Parathyroid adenoma (tissue), 2 donors: ENCODE measurements around the gene STOML3.
"Not testable (repeated sequence)": the region's sequence is repeated elsewhere in the genome, so short reads cannot be mapped to it uniquely, and the experiment has no call there.

Experiments
- H2AFZ ChIP-seq: fragments of 300-600 bp; sonication (generic); one replicate; pipeline ENCODE4 v1.7.0; 2017; ENCODE audit warnings: antibody characterized with exemption, mild to moderate bottlenecking
- H3K27ac ChIP-seq: fragments of 300-600 bp; sonication (generic); one replicate; pipeline ENCODE4 v1.7.0; 2017
- H3K27me3 ChIP-seq: fragments of 300-600 bp; sonication (generic); one replicate; pipeline ENCODE4 v1.7.0; 2017; ENCODE audit warnings: low read length; ENCODE audit not compliant: control insufficient read depth, insufficient read depth
- H3K36me3 ChIP-seq: fragments of 300-600 bp; sonication (generic); one replicate; pipeline ENCODE4 v1.7.0; 2017; ENCODE audit warnings: low read length; ENCODE audit not compliant: control insufficient read depth, insufficient read depth
- H3K4me1 ChIP-seq: fragments of 300-600 bp; sonication (generic); one replicate; pipeline ENCODE4 v1.7.0; 2017; ENCODE audit warnings: control low read depth
- H3K4me2 ChIP-seq: fragments of 300-600 bp; sonication (generic); one replicate; pipeline ENCODE4 v1.7.0; 2017; ENCODE audit warnings: low read length
- H3K4me3 ChIP-seq: fragments of 300-600 bp; sonication (generic); one replicate; pipeline ENCODE4 v1.7.0; 2017; ENCODE audit warnings: low read depth, low read length
- H3K79me2 ChIP-seq: fragments of 300-600 bp; sonication (generic); one replicate; pipeline ENCODE4 v1.7.0; 2017; ENCODE audit warnings: control low read depth
- H3K9ac ChIP-seq: fragments of 300-600 bp; sonication (generic); one replicate; pipeline ENCODE4 v1.7.0; 2017; ENCODE audit warnings: mild to moderate bottlenecking
- H3K9me3 ChIP-seq: fragments of 300-600 bp; sonication (generic); one replicate; pipeline ENCODE4 v1.7.0; 2017; ENCODE audit warnings: low read length; ENCODE audit not compliant: control insufficient read depth
- TF ChIP-seq, protein P1 (sequence below): fragments of 300-600 bp; sonication (generic); IDR thresholded peaks from one replicate; pipeline ENCODE4 v1.7.0; 2017; ENCODE audit warnings: antibody characterized with exemption, mild to moderate bottlenecking
- donor health status: primary hyperparathyroidism.

STOML3 gene

DNA sequence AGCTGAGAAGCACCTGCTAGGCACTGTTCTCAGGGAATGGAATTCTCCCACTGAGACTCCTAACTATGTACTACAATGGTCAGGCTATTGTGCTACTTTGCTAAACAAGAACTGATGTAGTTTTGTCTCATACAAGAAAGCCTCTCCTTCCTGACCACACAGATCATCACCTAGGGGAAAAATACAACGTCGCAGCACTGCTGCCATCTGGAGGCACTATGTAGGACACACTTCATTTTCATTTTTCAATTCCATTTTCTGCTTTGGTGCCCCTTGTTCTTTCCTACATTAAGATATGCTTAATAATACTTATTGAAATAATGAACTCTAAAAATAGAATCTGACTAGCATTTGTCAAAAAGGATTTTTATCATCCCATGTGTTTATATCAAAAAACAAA, 26.2 kb upstream of the STOML3 start:
- no peak overlapping the region for H3K4me2 ChIP-seq
- no peak overlapping the region for H3K4me3 ChIP-seq
- no peaks in the 10 kb centered on the region for H3K9me3 ChIP-seq
- H3K27me3 ChIP-seq, result no peaks in the 10 kb centered on the region
- H3K4me1 ChIP-seq, result no peaks in the 10 kb centered on the region
- H3K9ac ChIP-seq, result no peak overlapping the region
- H2AFZ ChIP-seq, result no peak overlapping the region
- TF ChIP-seq, protein P1, sequence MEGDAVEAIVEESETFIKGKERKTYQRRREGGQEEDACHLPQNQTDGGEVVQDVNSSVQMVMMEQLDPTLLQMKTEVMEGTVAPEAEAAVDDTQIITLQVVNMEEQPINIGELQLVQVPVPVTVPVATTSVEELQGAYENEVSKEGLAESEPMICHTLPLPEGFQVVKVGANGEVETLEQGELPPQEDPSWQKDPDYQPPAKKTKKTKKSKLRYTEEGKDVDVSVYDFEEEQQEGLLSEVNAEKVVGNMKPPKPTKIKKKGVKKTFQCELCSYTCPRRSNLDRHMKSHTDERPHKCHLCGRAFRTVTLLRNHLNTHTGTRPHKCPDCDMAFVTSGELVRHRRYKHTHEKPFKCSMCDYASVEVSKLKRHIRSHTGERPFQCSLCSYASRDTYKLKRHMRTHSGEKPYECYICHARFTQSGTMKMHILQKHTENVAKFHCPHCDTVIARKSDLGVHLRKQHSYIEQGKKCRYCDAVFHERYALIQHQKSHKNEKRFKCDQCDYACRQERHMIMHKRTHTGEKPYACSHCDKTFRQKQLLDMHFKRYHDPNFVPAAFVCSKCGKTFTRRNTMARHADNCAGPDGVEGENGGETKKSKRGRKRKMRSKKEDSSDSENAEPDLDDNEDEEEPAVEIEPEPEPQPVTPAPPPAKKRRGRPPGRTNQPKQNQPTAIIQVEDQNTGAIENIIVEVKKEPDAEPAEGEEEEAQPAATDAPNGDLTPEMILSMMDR, result no peak
- no peaks in the 10 kb centered on the region for H3K79me2 ChIP-seq
- no peaks in the 10 kb centered on the region for H3K36me3 ChIP-seq
- no peak overlapping the region for H3K27ac ChIP-seq

DNA sequence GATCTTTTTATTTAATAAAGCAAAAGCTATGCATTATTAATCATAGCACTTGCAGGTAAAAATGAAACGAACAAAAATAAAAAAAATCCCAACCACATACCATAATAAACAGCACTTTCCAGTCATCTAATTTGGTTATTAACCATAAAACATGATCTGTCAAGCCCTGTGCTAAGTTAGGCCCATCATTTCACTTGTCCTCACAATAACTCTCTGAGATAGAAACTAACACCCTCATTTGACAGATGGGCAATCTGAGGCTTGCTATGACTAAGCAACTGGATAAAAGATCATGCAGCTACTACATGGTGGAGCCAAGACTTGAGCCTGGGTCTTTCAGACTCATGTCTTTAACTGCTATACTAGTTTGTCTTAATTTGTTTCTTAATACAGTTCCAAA, 25.5 kb upstream of the STOML3 start:
- Histone ChIP-seq H3K4me2 (no peak overlapping the region), H3K9me3 (no peaks in the 10 kb centered on the region), H3K36me3 (no peaks in the 10 kb centered on the region), H3K9ac (no peak overlapping the region), H3K27me3 (no peaks in the 10 kb centered on the region), H3K79me2 (no peaks in the 10 kb centered on the region), H2AFZ (no peak overlapping the region), H3K4me3 (no peak overlapping the region), H3K27ac (no peak overlapping the region), H3K4me1 (no peaks in the 10 kb centered on the region)
- TF ChIP-seq, protein P1, result no peak

DNA sequence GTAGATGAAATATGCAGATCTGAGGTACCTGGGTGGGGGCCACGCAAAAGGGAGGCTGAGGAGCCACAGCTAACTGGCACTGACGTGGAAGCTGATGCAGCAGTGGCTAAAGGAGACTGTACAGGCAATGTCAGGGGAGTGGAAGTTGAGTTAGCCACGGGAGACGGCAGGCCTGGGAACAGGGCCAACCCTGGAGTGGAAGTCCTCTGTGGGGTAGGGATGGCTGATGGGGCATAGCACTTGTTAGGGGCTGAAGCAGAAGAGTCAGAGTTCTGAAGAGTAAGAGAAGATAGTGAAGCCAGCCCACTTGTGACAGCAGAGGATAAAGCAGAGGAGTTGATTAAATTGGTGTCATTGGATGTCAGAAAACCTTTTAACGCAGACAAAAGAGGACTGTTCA, 22.8 kb upstream of the STOML3 start:
- Histone ChIP-seq H3K36me3 (no peaks in the 10 kb centered on the region), H3K27me3 (no peaks in the 10 kb centered on the region), H3K9ac (no peak overlapping the region), H3K4me1 (no peaks in the 10 kb centered on the region), H2AFZ (no peak overlapping the region), H3K9me3 (no peaks in the 10 kb centered on the region), H3K4me2 (no peak overlapping the region), H3K79me2 (no peaks in the 10 kb centered on the region), H3K27ac (no peak overlapping the region), H3K4me3 (no peak overlapping the region)
- TF ChIP-seq, protein P1, result no peak

DNA sequence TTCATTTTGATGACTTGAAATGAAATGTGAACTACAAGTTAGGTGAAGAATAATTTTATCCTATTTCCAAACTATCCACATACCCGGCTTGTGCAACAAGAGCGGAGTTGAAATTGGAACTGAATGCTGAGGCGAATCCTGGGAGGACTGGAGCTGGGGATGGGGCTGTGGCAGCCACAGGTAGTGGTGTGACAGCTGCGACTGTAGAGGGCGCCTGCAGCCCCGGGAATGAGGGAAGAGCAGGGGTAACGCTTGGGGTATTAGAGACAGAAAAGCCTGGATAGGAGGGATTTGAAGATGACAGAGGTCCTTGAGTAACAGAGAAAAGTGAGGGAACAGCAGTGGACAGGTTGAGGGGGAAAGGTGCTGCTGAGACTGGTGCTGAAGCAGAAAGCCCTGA, 22.0 kb upstream of the STOML3 start:
- no peak overlapping the region for H3K27ac ChIP-seq
- no peak overlapping the region for H3K9ac ChIP-seq
- no peak overlapping the region for H3K4me2 ChIP-seq
- no peaks in the 10 kb centered on the region for H3K79me2 ChIP-seq
- H3K36me3 ChIP-seq, result no peaks in the 10 kb centered on the region
- H3K27me3 ChIP-seq, result no peaks in the 10 kb centered on the region
- H3K4me3 ChIP-seq, result no peak overlapping the region
- TF ChIP-seq, protein P1, result no peak
- H3K4me1 ChIP-seq, result no peaks in the 10 kb centered on the region
- no peaks in the 10 kb centered on the region for H3K9me3 ChIP-seq
- H2AFZ ChIP-seq, result no peak overlapping the region

DNA sequence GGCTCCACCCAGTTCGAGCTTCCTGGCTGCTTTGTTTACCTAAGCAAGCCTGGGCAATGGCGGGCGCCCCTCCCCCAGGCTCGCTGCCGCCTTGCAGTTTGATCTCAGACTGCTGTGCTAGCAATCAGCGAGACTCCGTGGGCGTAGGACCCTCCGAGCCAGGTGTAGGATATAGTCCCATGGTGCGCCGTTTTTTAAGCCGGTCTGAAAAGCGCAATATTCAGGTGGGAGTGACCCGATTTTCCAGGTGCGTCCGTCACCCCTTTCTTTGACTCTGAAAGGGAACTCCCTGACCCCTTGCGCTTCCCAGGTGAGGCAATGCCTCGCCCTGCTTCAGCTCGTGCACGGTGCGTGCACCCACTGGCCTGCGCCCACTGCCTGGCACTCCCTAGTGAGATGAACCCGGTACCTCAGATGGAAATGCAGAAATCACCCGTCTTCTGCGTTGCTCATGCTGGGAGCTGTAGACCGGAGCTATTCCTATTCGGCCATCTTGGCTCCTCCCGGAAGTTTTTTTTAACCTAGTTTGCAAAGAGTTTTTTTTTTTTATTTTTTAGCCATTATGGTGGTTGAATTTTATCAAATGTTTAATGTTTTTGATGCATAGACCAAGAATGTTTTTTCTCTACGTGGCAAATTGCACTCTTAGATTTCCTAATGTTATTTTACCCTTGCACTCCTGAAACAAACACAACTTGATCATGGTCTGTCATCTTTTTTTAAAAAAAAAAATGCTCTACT, 15.9 kb upstream of the STOML3 start:
- not testable (repeated sequence) for H2AFZ ChIP-seq, H3K4me3 ChIP-seq, H3K79me2 ChIP-seq, H3K27ac ChIP-seq, H3K27me3 ChIP-seq, H3K4me1 ChIP-seq, H3K9ac ChIP-seq, H3K4me2 ChIP-seq, H3K9me3 ChIP-seq, H3K36me3 ChIP-seq
